ENCODE data around the gene CACNA1I.

DNA sequence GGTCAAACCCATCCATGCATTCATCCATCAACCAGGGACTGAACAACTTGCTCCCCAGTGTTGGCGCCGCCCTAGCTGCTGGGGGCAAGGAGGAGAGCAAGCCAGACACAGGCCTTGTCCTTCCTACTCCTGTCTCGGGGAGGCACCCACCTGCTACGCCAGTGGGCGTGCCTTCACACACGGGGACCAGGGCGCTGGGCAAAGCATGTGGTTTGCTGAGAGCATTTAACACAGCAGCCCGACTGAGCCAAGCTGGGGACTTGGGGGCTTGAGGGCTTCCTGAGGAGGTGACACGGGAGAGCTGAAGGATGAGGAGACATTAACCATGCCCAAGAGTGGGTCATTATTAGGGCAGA, 30.6 kb downstream of the CACNA1I start:
- TF ChIP-seq, protein P1, sequence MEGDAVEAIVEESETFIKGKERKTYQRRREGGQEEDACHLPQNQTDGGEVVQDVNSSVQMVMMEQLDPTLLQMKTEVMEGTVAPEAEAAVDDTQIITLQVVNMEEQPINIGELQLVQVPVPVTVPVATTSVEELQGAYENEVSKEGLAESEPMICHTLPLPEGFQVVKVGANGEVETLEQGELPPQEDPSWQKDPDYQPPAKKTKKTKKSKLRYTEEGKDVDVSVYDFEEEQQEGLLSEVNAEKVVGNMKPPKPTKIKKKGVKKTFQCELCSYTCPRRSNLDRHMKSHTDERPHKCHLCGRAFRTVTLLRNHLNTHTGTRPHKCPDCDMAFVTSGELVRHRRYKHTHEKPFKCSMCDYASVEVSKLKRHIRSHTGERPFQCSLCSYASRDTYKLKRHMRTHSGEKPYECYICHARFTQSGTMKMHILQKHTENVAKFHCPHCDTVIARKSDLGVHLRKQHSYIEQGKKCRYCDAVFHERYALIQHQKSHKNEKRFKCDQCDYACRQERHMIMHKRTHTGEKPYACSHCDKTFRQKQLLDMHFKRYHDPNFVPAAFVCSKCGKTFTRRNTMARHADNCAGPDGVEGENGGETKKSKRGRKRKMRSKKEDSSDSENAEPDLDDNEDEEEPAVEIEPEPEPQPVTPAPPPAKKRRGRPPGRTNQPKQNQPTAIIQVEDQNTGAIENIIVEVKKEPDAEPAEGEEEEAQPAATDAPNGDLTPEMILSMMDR (IDR thresholded peaks at IDR 0.05; ENCODE audit: insufficient read depth, low read length, poor library complexity, severe bottlenecking): no peak
- TF ChIP-seq EZH2phosphoT487 (conservative IDR thresholded peaks at IDR 0.05; ENCODE audit: low read length): no peak

Measured in SU-DHL-6 (cell line).